GM10266 (cell line): ENCODE results near the gene DAP.

Experiments used
- DNase-seq: peaks from one replicate; pipeline ENCODE4 v3.0.0; 2012; ENCODE audit errors: extremely low spot score
- TF ChIP-seq, protein P1 (sequence below): IDR thresholded peaks from 2 replicates; pipeline ENCODE4 v1.5.1; 2012; ENCODE audit warnings: mild to moderate bottlenecking, low read depth; ENCODE audit not compliant: control insufficient read depth, insufficient read depth; ENCODE audit errors: missing control alignments

Gene DAP

DNA sequence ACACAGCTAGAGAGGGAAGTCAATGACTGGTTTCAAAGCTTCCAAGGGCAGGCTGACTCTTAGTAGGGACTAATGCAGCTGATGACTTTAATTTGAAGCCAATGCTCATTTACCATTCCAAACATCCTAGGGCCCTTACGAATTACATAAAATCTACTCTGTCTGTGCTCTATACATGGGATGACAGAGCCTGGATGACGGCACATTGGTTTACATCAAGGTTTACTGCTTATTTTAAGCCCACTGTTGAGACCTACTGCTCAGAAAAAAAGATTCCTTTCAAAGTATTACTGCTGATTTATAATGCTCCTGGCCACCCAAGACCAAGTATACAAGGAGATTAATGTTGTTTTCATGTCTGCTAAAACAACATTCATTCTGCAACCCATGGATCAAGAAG lies 74.1 kb downstream of the DAP start:
- DNase-seq, result no peak
- TF ChIP-seq, protein P1, sequence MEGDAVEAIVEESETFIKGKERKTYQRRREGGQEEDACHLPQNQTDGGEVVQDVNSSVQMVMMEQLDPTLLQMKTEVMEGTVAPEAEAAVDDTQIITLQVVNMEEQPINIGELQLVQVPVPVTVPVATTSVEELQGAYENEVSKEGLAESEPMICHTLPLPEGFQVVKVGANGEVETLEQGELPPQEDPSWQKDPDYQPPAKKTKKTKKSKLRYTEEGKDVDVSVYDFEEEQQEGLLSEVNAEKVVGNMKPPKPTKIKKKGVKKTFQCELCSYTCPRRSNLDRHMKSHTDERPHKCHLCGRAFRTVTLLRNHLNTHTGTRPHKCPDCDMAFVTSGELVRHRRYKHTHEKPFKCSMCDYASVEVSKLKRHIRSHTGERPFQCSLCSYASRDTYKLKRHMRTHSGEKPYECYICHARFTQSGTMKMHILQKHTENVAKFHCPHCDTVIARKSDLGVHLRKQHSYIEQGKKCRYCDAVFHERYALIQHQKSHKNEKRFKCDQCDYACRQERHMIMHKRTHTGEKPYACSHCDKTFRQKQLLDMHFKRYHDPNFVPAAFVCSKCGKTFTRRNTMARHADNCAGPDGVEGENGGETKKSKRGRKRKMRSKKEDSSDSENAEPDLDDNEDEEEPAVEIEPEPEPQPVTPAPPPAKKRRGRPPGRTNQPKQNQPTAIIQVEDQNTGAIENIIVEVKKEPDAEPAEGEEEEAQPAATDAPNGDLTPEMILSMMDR, result no peak

DNA sequence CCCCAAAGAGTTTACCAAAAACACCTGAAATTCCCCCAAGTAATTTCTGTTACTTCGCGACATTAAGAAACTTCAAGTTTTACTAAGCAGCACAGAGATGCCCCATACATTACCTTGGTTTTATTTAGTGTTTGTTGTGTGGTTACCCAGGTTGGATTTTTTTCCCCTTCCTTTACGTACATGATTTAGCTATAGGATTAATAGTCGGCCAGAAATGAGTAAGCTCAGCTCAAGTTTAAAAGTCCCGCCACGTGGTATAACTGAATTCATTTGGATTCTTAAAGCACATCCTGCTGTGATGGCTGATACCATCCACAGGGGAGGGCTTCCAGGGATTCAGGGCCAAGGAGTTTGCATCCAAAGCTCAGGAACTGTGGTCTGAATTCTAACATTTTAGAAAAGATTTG lies 75.9 kb downstream of the DAP start:
- TF ChIP-seq, protein P1, result no peak
- DNase-seq, result peak; percentile 60

DNA sequence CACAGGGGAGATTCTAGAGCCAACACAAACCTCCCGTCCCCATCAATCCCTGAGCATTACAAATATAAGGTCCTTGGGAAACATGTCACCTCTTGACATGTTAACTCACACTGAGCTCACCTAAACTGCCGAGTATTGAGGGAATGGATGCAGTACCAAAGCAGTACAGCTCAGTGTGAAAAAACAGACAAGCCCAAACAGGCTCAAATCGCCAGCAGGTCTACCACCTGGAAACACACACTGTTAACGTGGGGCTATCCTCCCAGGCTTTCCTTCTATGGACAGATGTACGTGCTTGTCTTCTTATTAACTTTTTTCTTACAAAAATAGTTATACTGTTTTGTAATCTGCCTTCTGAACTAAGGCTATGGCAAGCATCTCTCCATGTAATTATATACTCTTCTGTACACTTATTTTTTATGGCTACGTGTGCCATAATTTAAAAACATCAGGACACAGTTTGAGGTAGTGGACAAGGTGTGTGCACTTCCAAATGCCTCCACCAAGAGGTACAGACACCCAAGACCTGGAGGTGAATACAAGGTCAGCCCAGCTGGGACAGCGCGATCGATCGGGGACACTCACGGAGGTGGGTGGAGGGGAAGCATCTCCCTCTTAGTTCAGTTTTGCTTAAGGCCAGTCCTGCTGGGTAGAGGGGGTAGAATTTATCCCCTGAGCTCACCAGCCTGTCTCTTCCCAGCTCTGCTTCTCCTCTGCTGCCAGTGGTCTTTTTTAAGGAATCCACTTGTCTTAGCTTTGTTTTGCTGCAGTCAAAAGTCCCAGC lies 76.5 kb downstream of the DAP start:
- TF ChIP-seq, protein P1, result no peak
- DNase-seq, result no peak

DNA sequence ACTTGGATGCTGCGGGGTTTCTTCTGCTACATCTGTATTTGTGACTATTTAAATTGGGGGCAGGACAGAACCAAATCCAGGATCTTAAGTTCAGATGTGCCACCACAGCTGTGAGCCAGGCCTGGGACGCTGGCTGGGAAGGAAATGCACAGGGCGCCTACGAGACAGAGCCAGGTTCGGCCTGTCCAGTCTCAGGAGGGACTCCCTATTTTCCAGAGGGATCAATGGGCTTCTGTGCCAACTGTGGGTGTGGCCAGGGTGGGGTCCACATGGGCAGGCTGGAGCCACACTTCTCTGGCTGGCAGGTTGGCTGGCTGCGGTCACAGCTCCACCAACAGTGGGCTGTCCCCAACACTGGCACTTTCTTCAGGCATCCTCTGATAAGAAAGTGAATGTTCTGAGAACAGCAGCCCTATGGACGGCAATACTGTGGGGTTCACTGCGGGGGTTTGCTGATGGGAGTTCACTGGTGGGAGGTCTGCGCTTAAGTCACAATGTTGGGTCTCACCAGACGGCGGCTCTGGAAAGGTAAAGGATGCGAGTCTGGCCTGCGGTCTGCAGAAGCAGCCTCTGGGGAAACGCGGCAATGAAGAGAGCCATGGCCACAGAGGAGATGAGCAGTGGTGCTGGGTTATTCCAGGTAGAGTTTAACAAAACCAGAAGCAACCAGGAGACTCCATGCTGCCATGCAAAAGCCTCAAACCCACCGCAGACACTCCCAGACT lies 78.1 kb downstream of the DAP start:
- no peak for DNase-seq
- TF ChIP-seq, protein P1, result no peak

DNA sequence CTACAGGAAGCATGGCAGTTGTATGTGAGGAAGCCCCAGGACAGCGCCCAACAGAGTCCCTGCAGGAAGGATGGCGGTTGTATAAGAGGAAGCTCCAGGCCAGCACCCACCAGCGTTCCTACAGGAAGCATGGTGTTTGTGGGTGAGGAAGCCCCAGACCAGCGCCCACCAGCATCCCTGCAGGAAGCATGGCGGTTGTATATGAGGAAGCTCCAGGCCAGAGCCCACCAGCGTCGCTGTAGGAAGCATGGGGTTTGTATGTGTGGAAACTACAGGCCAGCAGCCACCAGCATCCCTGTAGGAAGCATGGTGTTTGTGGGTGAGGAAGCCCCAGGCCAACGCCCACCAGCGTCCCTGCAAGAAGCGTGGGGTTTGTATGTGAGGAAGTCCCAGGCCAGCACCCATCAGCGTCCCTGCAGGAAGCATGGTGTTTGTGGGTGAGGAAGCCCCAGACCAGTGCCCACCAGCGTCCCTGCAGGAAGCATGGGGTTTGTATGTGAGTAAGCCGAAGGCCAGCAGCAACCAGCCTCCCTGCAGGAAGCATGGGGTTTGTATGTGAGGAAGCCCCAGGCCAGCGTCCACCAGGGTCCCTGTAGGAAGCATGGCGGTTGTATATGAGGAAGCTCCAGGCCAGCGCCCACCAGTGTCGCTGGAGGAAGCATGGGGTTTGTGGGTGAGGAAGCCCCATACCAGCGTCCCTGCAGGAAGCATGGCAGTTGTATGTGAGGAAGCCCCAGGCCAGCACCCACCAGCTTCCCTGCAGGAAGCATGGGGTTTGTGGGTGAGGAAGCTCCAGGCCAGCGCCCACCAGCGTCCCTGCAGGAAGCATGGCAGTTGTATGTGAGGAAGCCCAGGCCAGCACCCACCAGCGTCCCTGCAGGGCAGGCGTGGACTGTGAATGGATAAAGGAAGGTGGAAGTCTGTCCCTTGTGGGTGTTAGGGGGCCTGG lies 79.0 kb downstream of the DAP start:
- TF ChIP-seq, protein P1, result no peak
- no peak for DNase-seq

DNA sequence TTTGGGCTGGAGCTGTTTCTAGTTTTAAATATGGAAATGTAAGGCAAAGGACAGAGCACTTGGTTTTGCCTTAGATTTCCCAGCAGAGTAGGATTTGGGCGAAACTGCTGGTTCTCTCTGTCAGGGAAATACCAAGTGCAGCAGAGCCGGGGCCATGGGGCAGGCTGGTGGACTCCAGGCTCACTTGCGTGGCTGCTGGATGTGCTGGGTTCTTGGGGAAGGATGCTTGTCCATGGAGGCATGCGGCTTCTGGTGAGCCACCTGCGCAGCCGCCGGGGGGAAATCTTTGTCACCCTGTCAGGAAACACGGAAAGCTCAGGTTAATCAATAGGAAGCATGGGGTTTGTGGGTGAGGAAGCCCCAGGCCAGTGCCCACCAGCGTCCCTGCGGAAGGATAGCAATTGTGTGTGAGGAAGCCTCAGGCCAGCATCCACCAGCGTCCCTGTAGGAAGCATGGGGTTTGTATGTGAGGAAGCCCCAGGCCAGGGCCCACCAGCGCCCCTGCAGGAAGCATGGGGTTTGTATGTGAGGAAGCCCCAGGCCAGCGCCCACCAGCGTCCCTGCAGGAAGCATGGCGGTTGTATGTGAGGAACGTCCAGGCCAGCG lies 80.1 kb downstream of the DAP start:
- no peak for DNase-seq
- TF ChIP-seq, protein P1, result no peak
